NCI-H1105 treated with DMSO at 0.1 percent for 48 hours (cell line): ENCODE measurements around the gene NUMB.

Experiments
- DNase-seq: peaks from one replicate; lab custom pipeline; 2025; lab: John Stamatoyannopoulos, UW

Gene NUMB

GRCh38 chr14:73232984-73233383 is 225.4 kb downstream of the NUMB start:
- DNase-seq: no peak

GRCh38 chr14:73231981-73232851 is 226.1 kb downstream of the NUMB start:
- DNase-seq: no peak

GRCh38 chr14:73230051-73230450 is 228.3 kb downstream of the NUMB start:
- DNase-seq: no peak

- no peak for DNase-seq
Observed at GRCh38 chr14:73227812-73228781, 230.2 kb downstream of the NUMB start.

GRCh38 chr14:73225496-73225895 is 232.8 kb downstream of the NUMB start:
- DNase-seq: no peak
